Measurements from ENCODE around the gene SFRP4. TPM values are rescaled to one million over a fixed set of nuclear protein-coding genes. Genes with fewer than 3 reads are reported as not detected.
"Not testable (repeated sequence)": the region's sequence is repeated elsewhere in the genome, so short reads cannot be mapped to it uniquely, and the experiment has no call there.

Gene SFRP4
- total and polyA plus RNA-seq, 9 of the 15 experiments (the other 6 are each of a cell fraction or from before 2014, with no cell fraction given) = not detected

DNA sequence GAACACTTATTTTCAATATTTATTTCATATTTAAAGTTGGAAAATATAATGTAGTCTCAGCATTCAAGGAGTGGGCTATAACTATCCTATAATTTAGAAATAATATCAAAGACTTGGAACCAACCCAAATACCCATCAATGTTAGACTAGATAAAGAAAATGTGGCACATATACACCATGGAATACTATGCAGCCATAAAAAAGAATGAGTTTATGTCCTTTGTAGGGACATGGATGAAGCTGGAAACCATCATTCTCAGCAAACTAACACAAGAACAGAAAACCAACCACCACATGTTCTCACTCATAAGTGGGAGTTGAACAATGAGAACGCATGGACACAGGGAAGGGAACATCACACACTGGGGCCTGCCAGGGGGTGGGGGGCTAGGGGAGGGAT lies 37.6 kb upstream of the SFRP4 start:
- FAIRE-seq; H3K36me3 ChIP-seq (ENCODE audit: control insufficient read depth, insufficient read depth, low read length); H3K9me1 ChIP-seq (ENCODE audit: control insufficient read depth, insufficient read depth, low read length); H3K4me2 ChIP-seq (ENCODE audit: insufficient read depth, low read length); H3K27me3 ChIP-seq (ENCODE audit: control insufficient read depth in 2 of 2, insufficient read depth in 2 of 2, low read length in 2 of 2); DNase-seq (ENCODE audit: extremely low read depth in 1 of 4, low spot score in 3 of 4); POLR2A ChIA-PET; ATAC-seq; H3K27ac ChIP-seq (ENCODE audit: extremely low read depth, low read depth, low read length); H3K79me2 ChIP-seq (ENCODE audit: control insufficient read depth, insufficient read depth, low read length); H3K4me3 ChIP-seq; H4K20me1 ChIP-seq (replicated peaks; ENCODE audit: control insufficient read depth, insufficient read depth, low read length); in situ Hi-C loops (cut with MboI); H2AFZ ChIP-seq (ENCODE audit: low read depth, low read length); H3K9me3 ChIP-seq (replicated peaks; ENCODE audit: control insufficient read depth, insufficient read depth, low read depth, low read length); intact Hi-C loops (cut with micrococcal nuclease); H3K4me1 ChIP-seq (replicated peaks in 1 of 2; ENCODE audit: control insufficient read depth in 2 of 2, insufficient read depth in 2 of 2, low read length in 2 of 2); BruUV-seq (replicated peaks); H3K9ac ChIP-seq (ENCODE audit: insufficient read depth in 1 of 2, low read depth in 2 of 2, low read length in 2 of 2); CTCF ChIA-PET (ENCODE audit: low intra/inter-chr PET ratio): not testable (repeated sequence)
- WGBS (ENCODE audit: insufficient coverage, low coverage, missing lambda C conversion rate) = 40% methylated on average over 1 of the region's 1 CpG
- peak; percentile 57 for TF ChIP-seq ZNF146 (CRISPR knock-in tag; IDR thresholded peaks at IDR 0.05; ENCODE audit: unreplicated experiment)

DNA sequence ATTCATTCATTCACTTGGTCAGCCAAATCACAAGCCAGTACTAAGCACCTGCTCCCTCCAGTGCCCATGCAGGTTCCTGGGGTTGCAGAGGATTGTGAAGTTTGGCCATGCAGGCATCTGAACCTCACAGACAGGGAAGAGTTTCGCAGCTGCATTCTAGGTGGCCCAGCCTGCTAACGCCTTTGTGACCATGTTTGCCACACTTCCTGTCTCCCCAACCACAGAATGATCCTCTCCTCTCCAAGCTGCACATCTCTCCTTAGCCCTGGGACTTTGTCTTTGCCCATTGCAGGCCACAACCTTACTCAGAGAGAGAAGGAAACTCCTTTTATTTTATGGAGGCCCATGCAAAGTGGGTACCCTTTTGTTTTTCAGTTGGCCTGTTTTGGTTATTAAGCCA lies 35.6 kb upstream of the SFRP4 start:
- ATAC-seq (no peak), FAIRE-seq (no peak), DNase-seq (ENCODE audit: extremely low read depth in 1 of 4, low spot score in 3 of 4) (no peak)
- intact Hi-C loops (cut with micrococcal nuclease) (no loop called here), in situ Hi-C loops (cut with MboI) (no loop called here)
- no peak overlapping the region for H3K4me3 ChIP-seq
- no TSS peak for BruUV-seq (replicated peaks)
- H3K9me1 ChIP-seq (ENCODE audit: control insufficient read depth, insufficient read depth, low read length) = no peaks in the 10 kb centered on the region
- no peak overlapping the region for H3K9ac ChIP-seq (ENCODE audit: insufficient read depth in 1 of 2, low read depth in 2 of 2, low read length in 2 of 2)
- H3K27me3 ChIP-seq (ENCODE audit: control insufficient read depth in 2 of 2, insufficient read depth in 2 of 2, low read length in 2 of 2) = no peaks in the 10 kb centered on the region
- no peaks in the 10 kb centered on the region for H3K36me3 ChIP-seq (ENCODE audit: control insufficient read depth, insufficient read depth, low read length)
- ChIA-PET CTCF (ENCODE audit: low intra/inter-chr PET ratio) (no interaction called here), POLR2A (no interaction called here)
- H3K4me1 ChIP-seq (replicated peaks in 1 of 2; ENCODE audit: control insufficient read depth in 2 of 2, insufficient read depth in 2 of 2, low read length in 2 of 2) = no peaks in the 10 kb centered on the region
- no peak overlapping the region for H2AFZ ChIP-seq (ENCODE audit: low read depth, low read length)
- H4K20me1 ChIP-seq (replicated peaks; ENCODE audit: control insufficient read depth, insufficient read depth, low read length) = no peaks in the 10 kb centered on the region
- TF ChIP-seq ZNF24 (IDR thresholded peaks at IDR 0.05) (peak; percentile 23; the same call in 1 of the 2 replicates), PURB (CRISPR knock-in tag; IDR thresholded peaks at IDR 0.05; ENCODE audit: low read depth) (no peak)
- H3K4me2 ChIP-seq (ENCODE audit: insufficient read depth, low read length) = no peak overlapping the region
- H3K9me3 ChIP-seq (replicated peaks; ENCODE audit: control insufficient read depth, insufficient read depth, low read depth, low read length) = no peaks in the 10 kb centered on the region
- no peaks in the 10 kb centered on the region for H3K79me2 ChIP-seq (ENCODE audit: control insufficient read depth, insufficient read depth, low read length)
- no peak overlapping the region for H3K27ac ChIP-seq (ENCODE audit: extremely low read depth, low read depth, low read length)
- WGBS (ENCODE audit: insufficient coverage, low coverage, missing lambda C conversion rate) = 8% methylated on average over 2 of the region's 2 CpGs
